ENCODE results near the gene CLDN5.

CLDN5 gene

GRCh38 chr22:19479355-19480172, 44.6 kb downstream of the CLDN5 start, which contains the start of gene CDC45:
Gene CDC45 (plus strand): TSS chr22:19479920. CDS start chr22:19479969, 49 bp downstream.
- DNase-seq (ENCODE audit: low read depth, low spot score), result peak; percentile 93
- Histone ChIP-seq H3K36me3 (ENCODE audit: insufficient read depth, low read length) (peaks cover 34% of the 10 kb centered on the region), H3K9me3 (ENCODE audit: low read depth, low read length) (no peaks in the 10 kb centered on the region)

GRCh38 chr22:19478901-19479354, 45.3 kb downstream of the CLDN5 start, which contains the start of gene UFD1:
Gene UFD1 (minus strand): TSS chr22:19479193. CDS start chr22:19479085, 108 bp downstream.
- Histone ChIP-seq H3K9ac (ENCODE audit: insufficient read length) (peak within 1 kb of the TSS; percentile 99), H3K27ac (peak within 1 kb of the TSS; percentile 99), H3K36me3 (ENCODE audit: insufficient read depth, low read length) (peaks cover 31% of the 10 kb centered on the region), H3K4me3 (peak within 1 kb of the TSS; percentile 96), H3K9me3 (ENCODE audit: low read depth, low read length) (no peaks in the 10 kb centered on the region)
- DNase-seq (ENCODE audit: low read depth, low spot score), result no peak
- TF ChIP-seq POLR2AphosphoS5 (IDR thresholded peaks at IDR 0.05; ENCODE audit: borderline replicate concordance, low read depth, low read length) (peak; percentile 58; the same call in 1 of the 2 replicates), FOXP2 (optimal IDR thresholded peaks at IDR 0.05; ENCODE audit: control extremely low read depth, extremely low read length, insufficient read depth) (no peak), EZH2 (IDR thresholded peaks at IDR 0.05) (no peak)

More at GRCh38 chr22:19479355-19480172, 44.6 kb downstream of the CLDN5 start, which contains the start of gene CDC45:
- Histone ChIP-seq H3K4me3 (peak within 1 kb of the TSS; percentile 96), H3K27ac (peak within 1 kb of the TSS; percentile 99), H3K9ac (ENCODE audit: insufficient read length) (peak within 1 kb of the TSS; percentile 99)
- TF ChIP-seq FOXP2 (optimal IDR thresholded peaks at IDR 0.05; ENCODE audit: control extremely low read depth, extremely low read length, insufficient read depth) (no peak), POLR2AphosphoS5 (IDR thresholded peaks at IDR 0.05; ENCODE audit: borderline replicate concordance, low read depth, low read length) (peak; percentile 64; the same call in 1 of the 2 replicates), EZH2 (IDR thresholded peaks at IDR 0.05) (no peak)

GRCh38 chr22:19478045-19478900, 45.9 kb downstream of the CLDN5 start:
- Histone ChIP-seq H3K27ac (no peak overlapping the region), H3K9me3 (ENCODE audit: low read depth, low read length) (no peaks in the 10 kb centered on the region), H3K36me3 (ENCODE audit: insufficient read depth, low read length) (peaks cover 31% of the 10 kb centered on the region; the same call in 1 of the 2 replicates), H3K9ac (ENCODE audit: insufficient read length) (peak overlapping the region; percentile 99), H3K4me3 (peak overlapping the region; percentile 96)
- DNase-seq (ENCODE audit: low read depth, low spot score), result no peak
- TF ChIP-seq EZH2 (IDR thresholded peaks at IDR 0.05) (no peak), POLR2AphosphoS5 (IDR thresholded peaks at IDR 0.05; ENCODE audit: borderline replicate concordance, low read depth, low read length) (no peak), FOXP2 (optimal IDR thresholded peaks at IDR 0.05; ENCODE audit: control extremely low read depth, extremely low read length, insufficient read depth) (no peak)

GRCh38 chr22:19477321-19478044, 46.7 kb downstream of the CLDN5 start:
- DNase-seq (ENCODE audit: low read depth, low spot score), result no peak
- H3K9me3 ChIP-seq (ENCODE audit: low read depth, low read length), result no peaks in the 10 kb centered on the region
- H3K4me3 ChIP-seq, result peak overlapping the region; percentile 96
- peaks cover 34% of the 10 kb centered on the region; the same call in 1 of the 2 replicates for H3K36me3 ChIP-seq (ENCODE audit: insufficient read depth, low read length)
- no peak for TF ChIP-seq EZH2 (IDR thresholded peaks at IDR 0.05)
- TF ChIP-seq FOXP2 (optimal IDR thresholded peaks at IDR 0.05; ENCODE audit: control extremely low read depth, extremely low read length, insufficient read depth), result no peak
- TF ChIP-seq POLR2AphosphoS5 (IDR thresholded peaks at IDR 0.05; ENCODE audit: borderline replicate concordance, low read depth, low read length), result no peak
- no peak overlapping the region for H3K27ac ChIP-seq
- H3K9ac ChIP-seq (ENCODE audit: insufficient read length), result peak overlapping the region; percentile 99

- TF ChIP-seq POLR2AphosphoS5 (IDR thresholded peaks at IDR 0.05; ENCODE audit: borderline replicate concordance, low read depth, low read length), result no peak
- Histone ChIP-seq H3K9me3 (ENCODE audit: low read depth, low read length) (no peaks in the 10 kb centered on the region), H3K9ac (ENCODE audit: insufficient read length) (no peak overlapping the region), H3K4me3 (no peak overlapping the region), H3K27ac (no peak overlapping the region), H3K36me3 (ENCODE audit: insufficient read depth, low read length) (peaks cover 42% of the 10 kb centered on the region; the same call in 1 of the 2 replicates)
- DNase-seq (ENCODE audit: low read depth, low spot score), result no peak
Measured at GRCh38 chr22:19476023-19476422, 48.2 kb downstream of the CLDN5 start.

- no peak overlapping the region for H3K4me3 ChIP-seq
- no peak for DNase-seq (ENCODE audit: low read depth, low spot score)
- TF ChIP-seq POLR2AphosphoS5 (IDR thresholded peaks at IDR 0.05; ENCODE audit: borderline replicate concordance, low read depth, low read length), result no peak
- TF ChIP-seq FOXP2 (optimal IDR thresholded peaks at IDR 0.05; ENCODE audit: control extremely low read depth, extremely low read length, insufficient read depth), result no peak
- TF ChIP-seq EZH2 (IDR thresholded peaks at IDR 0.05), result no peak
- H3K27ac ChIP-seq, result no peak overlapping the region
- no peaks in the 10 kb centered on the region for H3K9me3 ChIP-seq (ENCODE audit: low read depth, low read length)
- H3K36me3 ChIP-seq (ENCODE audit: insufficient read depth, low read length), result peaks cover 66% of the 10 kb centered on the region; the same call in 1 of the 2 replicates
- no peak overlapping the region for H3K9ac ChIP-seq (ENCODE audit: insufficient read length)
Measured at GRCh38 chr22:19473578-19473977, 50.6 kb downstream of the CLDN5 start.
